ENCODE data around the gene HGS. TPM values are rescaled to one million over a fixed set of nuclear protein-coding genes. Genes with fewer than 3 reads are reported as not detected.
"Not testable (repeated sequence)": the region's sequence is repeated elsewhere in the genome, so short reads cannot be mapped to it uniquely, and the experiment has no call there.

HGS gene
- total RNA-seq, 1 donor from 2014 or later: 101 TPM

DNA sequence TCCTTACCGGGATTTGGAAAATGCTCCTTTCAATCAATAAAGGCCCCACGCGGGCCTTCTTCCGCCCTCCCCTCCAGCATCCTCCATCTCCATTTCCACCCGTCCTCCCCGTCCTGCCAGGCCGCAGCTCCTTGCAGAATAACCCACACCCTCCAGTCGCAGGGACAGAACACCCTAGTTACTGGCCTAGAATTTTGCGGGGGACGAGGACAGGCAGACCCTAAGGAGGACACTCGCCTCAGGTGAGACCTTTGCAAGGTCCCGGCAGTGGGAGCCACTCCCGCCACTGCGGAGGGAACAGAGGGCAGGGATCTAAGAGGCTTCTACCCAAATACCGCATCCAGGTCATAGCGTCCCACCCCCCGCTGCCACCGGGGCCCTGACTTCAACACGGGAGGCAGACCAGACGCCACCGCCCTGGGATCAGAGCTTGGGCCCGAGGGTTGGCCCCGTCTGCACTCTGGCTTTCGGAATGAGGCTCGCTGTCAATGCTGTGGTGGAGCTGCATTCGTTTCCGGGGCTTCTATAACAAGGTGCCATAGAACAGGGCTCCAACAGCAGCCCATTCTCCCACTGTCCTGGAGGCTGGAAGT is 55.1 kb downstream of the HGS start:
- no peak for DNase-seq (ENCODE audit: low read depth)

DNA sequence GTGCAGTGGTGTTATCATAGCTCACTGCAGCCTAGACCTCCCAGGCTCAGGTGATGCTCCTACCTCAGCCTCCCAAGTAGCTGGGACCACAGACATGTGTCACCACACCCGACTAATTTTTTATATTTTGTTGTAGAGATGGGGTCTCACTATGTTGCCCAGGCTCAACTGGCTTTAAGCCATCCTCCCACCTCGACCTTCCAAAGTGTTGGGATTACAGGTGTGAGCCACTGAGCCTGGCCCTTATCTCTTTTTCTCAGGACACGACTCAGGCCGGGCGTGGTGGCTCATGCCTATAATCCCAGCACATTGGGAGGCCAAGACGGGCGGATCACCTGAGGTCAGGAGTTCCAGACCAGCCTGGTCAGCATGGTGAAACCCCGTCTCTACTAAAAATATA is 55.8 kb downstream of the HGS start:
- DNase-seq (ENCODE audit: low read depth): not testable (repeated sequence)

GRCh38 chr17:81740395-81740961 is 56.7 kb downstream of the HGS start:
- DNase-seq (ENCODE audit: low read depth): no peak

- no peak for DNase-seq (ENCODE audit: low read depth)
These were observed 57.3 kb downstream of the HGS start for GRCh38 chr17:81741049-81741593.

GRCh38 chr17:81741594-81742452 is 58.0 kb downstream of the HGS start:
- DNase-seq (ENCODE audit: low read depth): no peak

Small RNA genes within 50 kb of the gene (microRNA-seq; reads per million reads assigned to microRNA genes)
- 0.48 reads per million for gene MIR6786

Other genes with a start within 250 kb of the HGS start
- gene ACTG1, start 171.2 kb upstream of the HGS start, total RNA-seq: 1,458 and 1,934 TPM in 2 replicates
- 1.5 and 3.0 TPM in 2 replicates for gene FSCN2, start 155.6 kb upstream of the HGS start, total RNA-seq
- 29.3 and 44.2 TPM in 2 replicates for gene FAAP100, start 131.7 kb upstream of the HGS start, total RNA-seq
- gene NPLOC4, start 46.9 kb upstream of the HGS start, total RNA-seq: 94.7 and 96.8 TPM in 2 replicates
- 7.3 and 10.6 TPM in 2 replicates for gene TSPAN10, start 46.8 kb upstream of the HGS start, total RNA-seq
- not detected in 2 replicates for gene PDE6G, start 27.5 kb upstream of the HGS start, total RNA-seq
- gene OXLD1, start 17.4 kb upstream of the HGS start, total RNA-seq: 33.8 and 35.7 TPM in 2 replicates
- 12.5 and 16.5 TPM in 2 replicates for gene CCDC137, start 17.3 kb upstream of the HGS start, total RNA-seq
- gene ARL16, start 214 bp upstream of the HGS start, total RNA-seq: 29.4 and 38.5 TPM in 2 replicates
- 16.2 and 26.6 TPM in 2 replicates for gene MRPL12, start 19.4 kb downstream of the HGS start, total RNA-seq
- gene SLC25A10, start 28.3 kb downstream of the HGS start, total RNA-seq: 11.1 and 19.4 TPM in 2 replicates
- gene GCGR, start 120.1 kb downstream of the HGS start, total RNA-seq: not detected in 2 replicates
- gene MCRIP1, start 149.3 kb downstream of the HGS start, total RNA-seq: 100 and 132 TPM in 2 replicates
- 12.7 and 29.7 TPM in 2 replicates for gene PPP1R27, start 151.0 kb downstream of the HGS start, total RNA-seq
- 1,674 and 2,691 TPM in 2 replicates for gene P4HB, start 176.5 kb downstream of the HGS start, total RNA-seq
- 157 and 161 TPM in 2 replicates for gene ARHGDIA, start 187.3 kb downstream of the HGS start, total RNA-seq
- 94.5 and 96.3 TPM in 2 replicates for gene ALYREF, start 207.6 kb downstream of the HGS start, total RNA-seq
- gene ANAPC11, start 207.7 kb downstream of the HGS start, total RNA-seq: 190 and 212 TPM in 2 replicates
- 1.3 and 6.1 TPM in 2 replicates for gene NPB, start 218.2 kb downstream of the HGS start, total RNA-seq
- 67.4 and 88.5 TPM in 2 replicates for gene PCYT2, start 227.4 kb downstream of the HGS start, total RNA-seq
- gene SIRT7, start 234.2 kb downstream of the HGS start, total RNA-seq: 19.2 and 20.3 TPM in 2 replicates
- gene MAFG, start 243.7 kb downstream of the HGS start, total RNA-seq: 48.9 and 61.0 TPM in 2 replicates